H1 (cell line): ENCODE measurements around the gene NSD2. TPM values are rescaled to one million over a fixed set of nuclear protein-coding genes. Genes with fewer than 3 reads are reported as not detected.

ENCODE experiments used
- polyA plus RNA-seq, 7 experiments: library from polyadenylated mRNA; depleted of rRNA in 3 of 7; stranded (reverse) in 5 of 7; unstranded in 2 of 7; fragments of >200 nt in 5 of 7; fragments of 200-250 nt in 2 of 7; gene quantifications; 1 replicate in 5 of 7; 2 replicates in 1 of 7; 4 replicates in 1 of 7; pipeline versions ENCODE4 v1.2.1 to v1.2.3, GENCODE V29; 2011 to 2013; ENCODE audit warnings: missing spikeins in 2 of 7, mixed read lengths in 2 of 7
- total RNA-seq: library from RNA; stranded (reverse); fragmentation: NEBNext Ultra II Directional; extraction: Animal tissue kit (Norgen Biotek cat#: 25700); gene quantifications from 2 replicates; pipeline ENCODE4 v1.2.1, GENCODE V29; 2021
- TF ChIP-seq, protein P1 (sequence below): IDR thresholded peaks from 2 replicates; pipeline ENCODE4 v1.6.1; 2012; ENCODE audit warnings: low read length, inconsistent platforms

Gene NSD2
- total and polyA plus RNA-seq, 2 of the 8 experiments (the other 6 are each of a cell fraction or from before 2014, with no cell fraction given), result 26.7 to 129 TPM

DNA sequence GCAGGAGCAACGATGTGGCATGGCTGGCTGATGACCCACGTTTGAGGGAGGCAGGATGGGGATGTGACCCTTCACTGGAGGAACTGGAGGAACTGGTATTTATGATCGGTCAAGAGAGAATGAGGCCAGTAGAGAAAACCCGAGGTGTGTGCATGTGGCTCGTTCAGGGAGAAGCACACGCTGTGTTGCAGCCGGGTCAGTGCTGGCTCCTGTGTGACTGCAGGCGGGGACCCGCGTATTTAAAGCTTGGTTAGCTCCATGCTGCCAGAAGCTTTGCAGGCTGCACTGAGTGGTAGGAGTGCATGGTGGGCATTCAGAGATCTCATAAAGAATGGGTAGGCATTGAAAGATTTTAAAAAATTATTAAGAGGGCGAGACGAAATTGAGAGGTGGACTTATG lies 85.4 kb downstream of the NSD2 start (continued):
- TF ChIP-seq, protein P1, sequence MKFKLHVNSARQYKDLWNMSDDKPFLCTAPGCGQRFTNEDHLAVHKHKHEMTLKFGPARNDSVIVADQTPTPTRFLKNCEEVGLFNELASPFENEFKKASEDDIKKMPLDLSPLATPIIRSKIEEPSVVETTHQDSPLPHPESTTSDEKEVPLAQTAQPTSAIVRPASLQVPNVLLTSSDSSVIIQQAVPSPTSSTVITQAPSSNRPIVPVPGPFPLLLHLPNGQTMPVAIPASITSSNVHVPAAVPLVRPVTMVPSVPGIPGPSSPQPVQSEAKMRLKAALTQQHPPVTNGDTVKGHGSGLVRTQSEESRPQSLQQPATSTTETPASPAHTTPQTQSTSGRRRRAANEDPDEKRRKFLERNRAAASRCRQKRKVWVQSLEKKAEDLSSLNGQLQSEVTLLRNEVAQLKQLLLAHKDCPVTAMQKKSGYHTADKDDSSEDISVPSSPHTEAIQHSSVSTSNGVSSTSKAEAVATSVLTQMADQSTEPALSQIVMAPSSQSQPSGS, result no peak
